WTC11 (cell line): Measurements from ENCODE around the gene VEGFB. TPM values are rescaled to one million over a fixed set of nuclear protein-coding genes. Genes with fewer than 3 reads are reported as not detected.
A peak's percentile ranks its signal among the peaks of the same experiment; 100 is the strongest.

Experiments
- ATAC-seq: fragments of 200-7000 bp; cut with Tn5 transposase; 2 replicates; pipeline ENCODE4 v1.10.0; 2021; ENCODE audit warnings: mild to moderate bottlenecking, moderate library complexity
- CTCF ChIA-PET: fragments of 300-600 bp; sonication (Branson Sonifier 250); formaldehyde crosslinking; loops from one replicate; lab custom pipeline; 2021; ENCODE audit warnings: antibody characterized with exemption; lab: Charles Lee
- POLR2A ChIA-PET: fragments of 350-600 bp; sonication (Branson Sonifier 250); formaldehyde crosslinking; loops from one replicate; lab custom pipeline; 2021; ENCODE audit warnings: antibody characterized with exemption; lab: Charles Lee
- DNase-seq: peaks from one replicate; pipeline ENCODE4 v3.0.0; 2021; ENCODE audit warnings: low spot score
- H3K27ac Mint-ChIP-seq: 2 replicates; pipeline ENCODE4 v1.8.0; 2021; ENCODE audit warnings: mixed read lengths
- H3K27me3 Mint-ChIP-seq: 2 replicates; pipeline ENCODE4 v1.8.0; 2021; ENCODE audit warnings: low read depth, mild to moderate bottlenecking, moderate library complexity, mixed read lengths
- H3K36me3 Mint-ChIP-seq: 2 replicates; pipeline ENCODE4 v1.8.0; 2021; ENCODE audit warnings: mixed read lengths
- H3K4me1 Mint-ChIP-seq: 2 replicates; pipeline ENCODE4 v1.8.0; 2022; ENCODE audit warnings: mixed read lengths
- H3K4me3 Mint-ChIP-seq: 2 replicates; pipeline ENCODE4 v1.8.0; 2021; ENCODE audit warnings: mild to moderate bottlenecking, moderate library complexity, mixed read lengths
- H3K9me3 Mint-ChIP-seq: 2 replicates; pipeline ENCODE4 v1.8.0; 2021; ENCODE audit warnings: mixed read lengths
- CREB1 ChIP-seq: sonication (generic); formaldehyde crosslinking; IDR thresholded peaks from 2 replicates; pipeline ENCODE4 v1.8.0; 2023; ENCODE audit warnings: mild to moderate bottlenecking, missing genetic modification reagents
- ERG ChIP-seq: fragments of 250-450 bp; sonication (Bioruptor Pico); IDR thresholded peaks from 2 replicates; pipeline ENCODE4 v1.8.0; 2021; ENCODE audit warnings: mild to moderate bottlenecking
- ETV6 ChIP-seq: sonication (generic); formaldehyde crosslinking; IDR thresholded peaks from 2 replicates; pipeline ENCODE4 v1.8.1; 2022; ENCODE audit warnings: mild to moderate bottlenecking, missing genetic modification reagents
- GABPB1 ChIP-seq: sonication (generic); formaldehyde crosslinking; IDR thresholded peaks from 2 replicates; pipeline ENCODE4 v1.8.1; 2023; ENCODE audit warnings: mild to moderate bottlenecking, missing genetic modification reagents
- NR3C1 ChIP-seq: sonication (generic); formaldehyde crosslinking; conservative IDR thresholded peaks from 2 replicates; pipeline ENCODE4 v1.8.1; 2023; ENCODE audit warnings: low read depth, mild to moderate bottlenecking, missing genetic modification reagents
- PRRX2 ChIP-seq: fragments of 250-450 bp; sonication (Bioruptor Pico); IDR thresholded peaks from 2 replicates; pipeline ENCODE4 v1.8.0; 2021; ENCODE audit warnings: mild to moderate bottlenecking
- SMAD3 ChIP-seq: sonication (generic); formaldehyde crosslinking; IDR thresholded peaks from 2 replicates; pipeline ENCODE4 v1.8.0; 2022; ENCODE audit warnings: missing genetic modification reagents, mild to moderate bottlenecking, borderline replicate concordance
- SMAD4 ChIP-seq: sonication (generic); formaldehyde crosslinking; IDR thresholded peaks from 2 replicates; pipeline ENCODE4 v1.8.0; 2022; ENCODE audit warnings: mild to moderate bottlenecking, missing genetic modification reagents
- SOX15 ChIP-seq: fragments of 250-450 bp; sonication (Bioruptor Pico); IDR thresholded peaks from 2 replicates; pipeline ENCODE4 v1.9.0; 2021; ENCODE audit warnings: mild to moderate bottlenecking
- ZNF121 ChIP-seq: sonication (generic); formaldehyde crosslinking; IDR thresholded peaks from 2 replicates; pipeline ENCODE4 v1.8.0; 2023; ENCODE audit warnings: missing genetic modification reagents
- ZNF219 ChIP-seq: sonication (generic); formaldehyde crosslinking; IDR thresholded peaks from 2 replicates; pipeline ENCODE4 v1.8.0; 2023; ENCODE audit warnings: missing genetic modification reagents, mild to moderate bottlenecking, borderline replicate concordance
- ZNF263 ChIP-seq: sonication (generic); formaldehyde crosslinking; IDR thresholded peaks from 2 replicates; pipeline ENCODE4 v1.8.1; 2022; ENCODE audit warnings: low read depth, mild to moderate bottlenecking, moderate library complexity, missing genetic modification reagents
- ZNF317 ChIP-seq: sonication (generic); formaldehyde crosslinking; IDR thresholded peaks from 2 replicates; pipeline ENCODE4 v1.8.1; 2023; ENCODE audit warnings: low read depth, mild to moderate bottlenecking, moderate library complexity, missing genetic modification reagents, borderline replicate concordance
- ZSCAN18 ChIP-seq: fragments of 250-450 bp; sonication (Bioruptor Pico); IDR thresholded peaks from 2 replicates; pipeline ENCODE4 v2.1.2; 2022; ENCODE audit warnings: mild to moderate bottlenecking, moderate library complexity
- total RNA-seq: library from RNA; stranded (reverse); gene quantifications from 3 replicates; pipeline ENCODE4 v1.2.3, GENCODE V29; 2021
- TF ChIP-seq, protein P1 (sequence below): sonication (generic); formaldehyde crosslinking; conservative IDR thresholded peaks from 2 replicates; pipeline ENCODE4 v1.8.1; 2023; ENCODE audit warnings: mild to moderate bottlenecking, low read depth, missing genetic modification reagents, moderate library complexity
- TF ChIP-seq, protein P2 (sequence below): sonication (generic); formaldehyde crosslinking; IDR thresholded peaks from 2 replicates; pipeline ENCODE4 v1.8.1; 2022; ENCODE audit warnings: low read depth, mild to moderate bottlenecking, moderate library complexity, missing genetic modification reagents, borderline replicate concordance
- TF ChIP-seq, protein P3 (sequence below): fragments of 250-450 bp; sonication (Bioruptor Pico); conservative IDR thresholded peaks from 2 replicates; pipeline ENCODE4 v1.9.0; 2021; ENCODE audit warnings: mild to moderate bottlenecking
- TF ChIP-seq, protein P4 (sequence below): sonication (generic); formaldehyde crosslinking; IDR thresholded peaks from 2 replicates; pipeline ENCODE4 v1.8.1; 2022; ENCODE audit warnings: mild to moderate bottlenecking, moderate library complexity, missing genetic modification reagents

The VEGFB gene
- total RNA-seq, 1 experiment from 2014 or later, result 51.7 TPM

DNA sequence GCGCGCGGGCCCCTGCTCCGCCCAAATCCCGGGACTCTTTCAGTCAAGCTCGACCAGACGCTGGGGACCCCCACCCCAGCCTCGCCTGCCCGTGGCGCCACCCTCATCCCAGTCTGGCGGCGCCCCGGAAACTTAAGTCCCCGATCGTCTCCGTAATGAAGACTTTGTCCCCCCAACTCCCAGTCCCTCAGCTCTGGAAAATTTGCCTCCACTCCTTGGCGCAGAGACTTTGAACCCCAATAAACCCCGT is 17.3 kb downstream of the VEGFB start:
- ChIA-PET CTCF (interaction anchor here (0.5 to 5.3 kb wide), 22 partner anchors 9 to 379 kb away, joined by 3 to 75 read pairs (median 14); partner anchors contain the start of genes CATSPERZ, CCDC88B, DNAJC4 and ESRRA), POLR2A (interaction anchor here (0.6 to 3.7 kb wide), 6 partner anchors 10 to 35 kb away, joined by 3 to 25 read pairs (median 6); partner anchors contain the start of genes NUDT22 and TRPT1)
- Mint-ChIP-seq H3K4me3 (peak overlapping the region; percentile 90), H3K27me3 (no peaks in the 10 kb centered on the region), H3K4me1 (peaks cover 42% of the 10 kb centered on the region), H3K27ac (peak overlapping the region; percentile 45; the same call in 1 of the 2 replicates), H3K9me3 (no peaks in the 10 kb centered on the region), H3K36me3 (peaks cover 2% of the 10 kb centered on the region)
- DNase-seq (no peak), ATAC-seq (no peak)
- TF ChIP-seq CREB1 (no peak), SMAD4 (no peak), SMAD3 (CRISPR knock-in tag) (no peak), ZNF263 (no peak), GABPB1 (no peak), ZNF219 (CRISPR knock-in tag) (no peak), ZNF121 (CRISPR knock-in tag) (no peak), ZSCAN18 (CRISPR knock-in tag) (no peak), ERG (CRISPR knock-in tag) (no peak), PRRX2 (CRISPR knock-in tag) (no peak), SOX15 (CRISPR knock-in tag) (no peak), NR3C1 (CRISPR knock-in tag) (no peak), ZNF317 (CRISPR knock-in tag) (no peak), ETV6 (CRISPR knock-in tag) (no peak)
- TF ChIP-seq, protein P1, sequence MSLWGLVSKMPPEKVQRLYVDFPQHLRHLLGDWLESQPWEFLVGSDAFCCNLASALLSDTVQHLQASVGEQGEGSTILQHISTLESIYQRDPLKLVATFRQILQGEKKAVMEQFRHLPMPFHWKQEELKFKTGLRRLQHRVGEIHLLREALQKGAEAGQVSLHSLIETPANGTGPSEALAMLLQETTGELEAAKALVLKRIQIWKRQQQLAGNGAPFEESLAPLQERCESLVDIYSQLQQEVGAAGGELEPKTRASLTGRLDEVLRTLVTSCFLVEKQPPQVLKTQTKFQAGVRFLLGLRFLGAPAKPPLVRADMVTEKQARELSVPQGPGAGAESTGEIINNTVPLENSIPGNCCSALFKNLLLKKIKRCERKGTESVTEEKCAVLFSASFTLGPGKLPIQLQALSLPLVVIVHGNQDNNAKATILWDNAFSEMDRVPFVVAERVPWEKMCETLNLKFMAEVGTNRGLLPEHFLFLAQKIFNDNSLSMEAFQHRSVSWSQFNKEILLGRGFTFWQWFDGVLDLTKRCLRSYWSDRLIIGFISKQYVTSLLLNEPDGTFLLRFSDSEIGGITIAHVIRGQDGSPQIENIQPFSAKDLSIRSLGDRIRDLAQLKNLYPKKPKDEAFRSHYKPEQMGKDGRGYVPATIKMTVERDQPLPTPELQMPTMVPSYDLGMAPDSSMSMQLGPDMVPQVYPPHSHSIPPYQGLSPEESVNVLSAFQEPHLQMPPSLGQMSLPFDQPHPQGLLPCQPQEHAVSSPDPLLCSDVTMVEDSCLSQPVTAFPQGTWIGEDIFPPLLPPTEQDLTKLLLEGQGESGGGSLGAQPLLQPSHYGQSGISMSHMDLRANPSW (CRISPR knock-in tag), result no peak
- TF ChIP-seq, protein P2, sequence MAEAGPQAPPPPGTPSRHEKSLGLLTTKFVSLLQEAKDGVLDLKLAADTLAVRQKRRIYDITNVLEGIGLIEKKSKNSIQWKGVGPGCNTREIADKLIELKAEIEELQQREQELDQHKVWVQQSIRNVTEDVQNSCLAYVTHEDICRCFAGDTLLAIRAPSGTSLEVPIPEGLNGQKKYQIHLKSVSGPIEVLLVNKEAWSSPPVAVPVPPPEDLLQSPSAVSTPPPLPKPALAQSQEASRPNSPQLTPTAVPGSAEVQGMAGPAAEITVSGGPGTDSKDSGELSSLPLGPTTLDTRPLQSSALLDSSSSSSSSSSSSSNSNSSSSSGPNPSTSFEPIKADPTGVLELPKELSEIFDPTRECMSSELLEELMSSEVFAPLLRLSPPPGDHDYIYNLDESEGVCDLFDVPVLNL (CRISPR knock-in tag), result no peak
- TF ChIP-seq, protein P3, sequence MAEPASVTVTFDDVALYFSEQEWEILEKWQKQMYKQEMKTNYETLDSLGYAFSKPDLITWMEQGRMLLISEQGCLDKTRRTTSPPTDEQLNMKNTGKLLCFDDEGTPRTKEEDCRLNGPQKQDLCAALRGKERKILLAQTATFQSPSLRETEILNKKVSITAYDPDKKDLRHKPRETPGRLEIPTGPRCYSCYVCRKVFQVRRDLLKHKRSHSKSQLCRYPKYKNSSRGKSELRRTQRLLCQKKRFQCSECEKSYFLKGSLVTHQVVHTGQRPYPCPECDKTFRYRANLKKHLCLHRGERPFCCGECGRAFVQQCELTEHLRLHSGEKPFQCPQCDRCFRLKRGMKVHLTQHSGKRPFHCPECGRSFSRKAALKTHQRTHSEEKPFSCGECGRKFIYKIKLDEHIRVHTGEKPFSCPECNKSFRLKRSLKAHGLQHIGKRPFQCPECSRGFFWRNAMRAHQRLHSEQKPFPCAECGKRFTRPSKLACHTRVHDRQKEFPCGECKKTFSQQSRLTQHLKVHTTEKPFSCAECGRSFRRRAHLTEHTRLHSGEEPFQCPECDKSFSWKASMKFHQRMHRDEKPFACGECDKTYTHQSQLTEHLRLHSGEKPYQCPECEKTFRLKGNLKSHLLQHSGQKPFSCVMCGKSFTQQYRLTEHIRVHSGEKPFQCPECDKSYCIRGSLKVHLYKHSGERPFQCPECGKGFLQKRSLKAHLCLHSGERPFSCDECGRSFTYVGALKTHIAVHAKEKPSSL (CRISPR knock-in tag), result no peak
- TF ChIP-seq, protein P4, sequence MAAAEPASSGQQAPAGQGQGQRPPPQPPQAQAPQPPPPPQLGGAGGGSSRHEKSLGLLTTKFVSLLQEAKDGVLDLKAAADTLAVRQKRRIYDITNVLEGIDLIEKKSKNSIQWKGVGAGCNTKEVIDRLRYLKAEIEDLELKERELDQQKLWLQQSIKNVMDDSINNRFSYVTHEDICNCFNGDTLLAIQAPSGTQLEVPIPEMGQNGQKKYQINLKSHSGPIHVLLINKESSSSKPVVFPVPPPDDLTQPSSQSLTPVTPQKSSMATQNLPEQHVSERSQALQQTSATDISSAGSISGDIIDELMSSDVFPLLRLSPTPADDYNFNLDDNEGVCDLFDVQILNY, result no peak
